Measurements from ENCODE around the gene CSKMT.
A peak's percentile ranks its signal among the peaks of the same experiment; 100 is the strongest.
"Not testable (repeated sequence)": the region's sequence is repeated elsewhere in the genome, so short reads cannot be mapped to it uniquely, and the experiment has no call there.

CSKMT gene, protein sequence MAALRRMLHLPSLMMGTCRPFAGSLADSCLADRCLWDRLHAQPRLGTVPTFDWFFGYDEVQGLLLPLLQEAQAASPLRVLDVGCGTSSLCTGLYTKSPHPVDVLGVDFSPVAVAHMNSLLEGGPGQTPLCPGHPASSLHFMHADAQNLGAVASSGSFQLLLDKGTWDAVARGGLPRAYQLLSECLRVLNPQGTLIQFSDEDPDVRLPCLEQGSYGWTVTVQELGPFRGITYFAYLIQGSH

DNA sequence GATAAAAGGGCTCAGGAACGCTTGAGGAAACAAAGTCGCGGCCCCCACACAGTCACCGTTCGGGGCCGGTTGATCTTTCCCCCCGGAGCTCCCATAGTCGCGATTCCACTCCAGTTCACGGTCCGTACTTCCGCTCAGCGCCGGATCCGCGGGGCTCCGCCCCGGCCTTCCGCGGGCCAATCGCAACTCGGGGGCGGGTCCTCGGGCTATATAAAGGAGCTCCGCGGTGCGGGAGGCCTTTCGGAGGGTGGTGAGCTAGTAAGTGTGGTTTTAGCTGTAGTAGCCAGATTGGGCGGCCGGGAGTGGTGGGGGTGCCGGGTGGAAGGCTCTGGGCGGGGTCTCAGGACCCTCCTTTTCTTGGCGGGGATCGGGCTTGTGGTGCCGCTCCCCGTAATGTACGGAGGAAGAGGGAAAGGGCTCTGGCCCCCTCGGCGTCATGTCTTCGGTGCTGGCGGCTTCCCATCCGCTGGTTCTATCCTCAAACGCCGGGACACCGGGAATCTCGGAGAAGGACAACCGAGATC is at the start of gene CSKMT, which contains the start of gene C11orf98:
CSKMT (plus strand) TSS at position 238 of the 524 bp plus-strand sequence. CDS start 568 bp downstream, outside the sequence.
C11orf98 (minus strand) TSS at position 136 of the 524 bp plus-strand sequence; CDS start at position 95, 41 bp downstream.
- Histone ChIP-seq H2AFZ (ENCODE audit: low read depth, low read length) (peak within 1 kb of the TSS; percentile 30), H3K9me3 (ENCODE audit: low read length) (no peaks in the 10 kb centered on the region), H3K36me3 (ENCODE audit: insufficient read depth, low read length) (peaks cover 29% of the 10 kb centered on the region), H3K4me3 (ENCODE audit: low read length) (peak within 1 kb of the TSS; percentile 92), H3K27me3 (ENCODE audit: insufficient read depth, low read length) (no peaks in the 10 kb centered on the region), H3K4me1 (ENCODE audit: insufficient read depth, low read length) (peaks cover 18% of the 10 kb centered on the region)

- peaks cover 19% of the 10 kb centered on the region for H3K4me1 ChIP-seq (ENCODE audit: insufficient read depth, low read length)
- H2AFZ ChIP-seq (ENCODE audit: low read depth, low read length) = no peak overlapping the region
- peaks cover 17% of the 10 kb centered on the region for H3K36me3 ChIP-seq (ENCODE audit: insufficient read depth, low read length)
- H3K9me3 ChIP-seq (ENCODE audit: low read length) = no peaks in the 10 kb centered on the region
- H3K27me3 ChIP-seq (ENCODE audit: insufficient read depth, low read length) = no peaks in the 10 kb centered on the region
- H3K4me3 ChIP-seq (ENCODE audit: low read length) = no peak overlapping the region
Measured at GRCh38 chr11:62615521-62615920, 49.6 kb upstream of the CSKMT start.

GRCh38 chr11:62616957-62617356 is 48.2 kb upstream of the CSKMT start:
- H2AFZ ChIP-seq (ENCODE audit: low read depth, low read length); H3K9me3 ChIP-seq (ENCODE audit: low read length); H3K27me3 ChIP-seq (ENCODE audit: insufficient read depth, low read length); H3K4me3 ChIP-seq (ENCODE audit: low read length): not testable (repeated sequence)
- Histone ChIP-seq H3K4me1 (ENCODE audit: insufficient read depth, low read length) (peaks cover 15% of the 10 kb centered on the region), H3K36me3 (ENCODE audit: insufficient read depth, low read length) (peaks cover 17% of the 10 kb centered on the region)

DNA sequence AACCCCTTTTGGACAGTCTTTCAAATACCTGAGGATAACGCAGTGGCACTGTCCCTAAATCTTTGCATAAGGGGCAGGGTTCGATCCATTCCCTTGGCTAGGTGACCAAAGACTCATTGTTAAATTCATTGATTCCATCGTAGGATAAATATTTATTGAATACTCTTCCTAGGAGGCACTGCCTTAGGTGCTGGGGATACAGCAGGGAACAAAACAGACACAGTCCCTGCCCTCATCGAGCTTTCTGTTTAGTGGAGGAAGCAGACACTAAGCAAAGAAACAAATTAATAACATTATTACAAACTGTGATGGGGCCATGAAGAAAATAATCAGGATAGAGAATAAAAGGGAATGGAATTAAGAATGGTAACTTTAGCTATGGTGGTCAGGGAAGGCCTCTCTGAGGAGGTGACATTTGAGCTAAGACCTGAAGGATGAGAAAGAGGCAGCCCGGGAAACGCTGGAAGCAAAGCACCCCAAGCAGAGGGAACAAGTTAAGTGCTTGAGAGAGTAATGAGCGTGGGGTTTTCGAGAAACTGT is 44.0 kb upstream of the CSKMT start:
- no peaks in the 10 kb centered on the region for H3K9me3 ChIP-seq (ENCODE audit: low read length)
- H3K36me3 ChIP-seq (ENCODE audit: insufficient read depth, low read length) = peaks cover 29% of the 10 kb centered on the region
- H3K4me3 ChIP-seq (ENCODE audit: low read length) = peak overlapping the region; percentile 82
- H2AFZ ChIP-seq (ENCODE audit: low read depth, low read length) = no peak overlapping the region
- H3K4me1 ChIP-seq (ENCODE audit: insufficient read depth, low read length) = peaks cover 11% of the 10 kb centered on the region
- no peaks in the 10 kb centered on the region for H3K27me3 ChIP-seq (ENCODE audit: insufficient read depth, low read length)

GRCh38 chr11:62621567-62622470 is 43.3 kb upstream of the CSKMT start, which contains the start of gene B3GAT3:
Gene B3GAT3, minus strand, starts transcription at chr11:62621986. Its CDS starts 39 bp downstream, at chr11:62621947.
- Histone ChIP-seq H3K36me3 (ENCODE audit: insufficient read depth, low read length) (peaks cover 29% of the 10 kb centered on the region), H2AFZ (ENCODE audit: low read depth, low read length) (peak within 1 kb of the TSS; percentile 27), H3K9me3 (ENCODE audit: low read length) (no peaks in the 10 kb centered on the region), H3K4me1 (ENCODE audit: insufficient read depth, low read length) (peaks cover 11% of the 10 kb centered on the region), H3K27me3 (ENCODE audit: insufficient read depth, low read length) (no peaks in the 10 kb centered on the region), H3K4me3 (ENCODE audit: low read length) (peak within 1 kb of the TSS; percentile 82)

- Histone ChIP-seq H3K9me3 (ENCODE audit: low read length) (no peaks in the 10 kb centered on the region), H3K36me3 (ENCODE audit: insufficient read depth, low read length) (peaks cover 28% of the 10 kb centered on the region), H3K4me3 (ENCODE audit: low read length) (peak overlapping the region; percentile 82), H3K4me1 (ENCODE audit: insufficient read depth, low read length) (peaks cover 11% of the 10 kb centered on the region), H3K27me3 (ENCODE audit: insufficient read depth, low read length) (no peaks in the 10 kb centered on the region), H2AFZ (ENCODE audit: low read depth, low read length) (peak overlapping the region; percentile 27)
Measured at GRCh38 chr11:62622476-62623089, 42.5 kb upstream of the CSKMT start.

DNA sequence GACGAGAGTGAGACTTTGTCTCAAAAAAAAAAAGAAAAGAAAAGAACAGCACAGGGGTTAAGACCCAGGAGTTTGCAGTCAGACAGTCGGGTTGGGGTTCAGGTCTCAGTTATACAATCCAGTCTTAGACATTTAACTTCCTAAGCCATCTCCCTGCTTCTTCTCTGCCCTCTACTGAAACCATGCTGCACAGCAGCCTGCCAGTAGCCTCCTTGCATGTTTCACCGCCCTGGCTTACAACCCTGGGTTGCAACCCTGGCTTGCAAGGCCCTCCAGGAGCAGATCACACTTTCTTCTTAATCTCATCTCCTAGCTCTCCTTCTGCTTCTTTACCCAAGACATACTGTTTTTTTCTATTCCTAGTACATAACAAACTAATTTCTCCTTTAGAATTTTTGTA is 37.4 kb upstream of the CSKMT start:
- H2AFZ ChIP-seq (ENCODE audit: low read depth, low read length) = no peak overlapping the region
- peaks cover 69% of the 10 kb centered on the region for H3K36me3 ChIP-seq (ENCODE audit: insufficient read depth, low read length)
- H3K4me3 ChIP-seq (ENCODE audit: low read length) = no peak overlapping the region
- H3K4me1 ChIP-seq (ENCODE audit: insufficient read depth, low read length) = no peaks in the 10 kb centered on the region
- no peaks in the 10 kb centered on the region for H3K27me3 ChIP-seq (ENCODE audit: insufficient read depth, low read length)
- no peaks in the 10 kb centered on the region for H3K9me3 ChIP-seq (ENCODE audit: low read length)

DNA sequence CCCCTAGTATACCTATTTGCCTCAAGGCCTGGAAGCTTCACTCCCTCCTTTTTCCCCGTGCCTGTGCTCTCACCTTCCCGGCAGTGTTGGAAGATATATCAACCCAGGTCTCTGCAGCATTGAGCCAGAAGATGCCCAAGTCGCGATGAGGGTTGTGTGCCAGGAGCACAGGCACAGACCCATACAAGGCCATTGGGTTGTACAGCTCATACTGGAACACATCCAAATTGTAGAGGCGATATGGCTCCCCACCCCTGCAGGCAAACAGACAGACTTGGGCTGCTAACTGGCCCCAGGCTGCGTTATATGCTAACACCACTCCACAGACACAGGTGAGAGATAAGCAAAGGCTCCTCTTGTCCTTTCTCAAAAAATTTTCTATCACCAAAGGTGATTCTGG is 32.6 kb upstream of the CSKMT start:
- H3K27me3 ChIP-seq (ENCODE audit: insufficient read depth, low read length) = no peaks in the 10 kb centered on the region
- H3K36me3 ChIP-seq (ENCODE audit: insufficient read depth, low read length) = peaks cover 78% of the 10 kb centered on the region
- no peak overlapping the region for H3K4me3 ChIP-seq (ENCODE audit: low read length)
- no peaks in the 10 kb centered on the region for H3K4me1 ChIP-seq (ENCODE audit: insufficient read depth, low read length)
- no peaks in the 10 kb centered on the region for H3K9me3 ChIP-seq (ENCODE audit: low read length)
- no peak overlapping the region for H2AFZ ChIP-seq (ENCODE audit: low read depth, low read length)

GRCh38 chr11:62644220-62644619 is 20.9 kb upstream of the CSKMT start:
- H2AFZ ChIP-seq (ENCODE audit: low read depth, low read length) = no peak overlapping the region
- no peaks in the 10 kb centered on the region for H3K9me3 ChIP-seq (ENCODE audit: low read length)
- H3K36me3 ChIP-seq (ENCODE audit: insufficient read depth, low read length) = peaks cover 42% of the 10 kb centered on the region
- H3K4me1 ChIP-seq (ENCODE audit: insufficient read depth, low read length) = peaks cover 14% of the 10 kb centered on the region
- no peak overlapping the region for H3K4me3 ChIP-seq (ENCODE audit: low read length)
- H3K27me3 ChIP-seq (ENCODE audit: insufficient read depth, low read length) = no peaks in the 10 kb centered on the region

DNA sequence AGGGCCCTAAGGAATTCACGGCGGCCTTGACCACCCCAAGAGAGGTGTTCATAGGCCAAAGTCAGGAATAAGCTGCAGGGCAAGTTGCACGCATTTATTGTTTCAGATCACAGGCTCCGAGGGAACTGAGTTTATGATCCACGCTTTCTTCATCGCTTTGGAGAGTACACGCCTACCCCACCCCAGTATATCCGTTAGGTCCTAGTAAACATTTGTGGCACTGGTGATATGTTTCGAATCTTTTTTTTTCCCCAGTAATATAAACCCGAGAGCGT is 19.5 kb upstream of the CSKMT start:
- Histone ChIP-seq H3K4me3 (ENCODE audit: low read length) (peak overlapping the region; percentile 77), H3K36me3 (ENCODE audit: insufficient read depth, low read length) (peaks cover 43% of the 10 kb centered on the region)

DNA sequence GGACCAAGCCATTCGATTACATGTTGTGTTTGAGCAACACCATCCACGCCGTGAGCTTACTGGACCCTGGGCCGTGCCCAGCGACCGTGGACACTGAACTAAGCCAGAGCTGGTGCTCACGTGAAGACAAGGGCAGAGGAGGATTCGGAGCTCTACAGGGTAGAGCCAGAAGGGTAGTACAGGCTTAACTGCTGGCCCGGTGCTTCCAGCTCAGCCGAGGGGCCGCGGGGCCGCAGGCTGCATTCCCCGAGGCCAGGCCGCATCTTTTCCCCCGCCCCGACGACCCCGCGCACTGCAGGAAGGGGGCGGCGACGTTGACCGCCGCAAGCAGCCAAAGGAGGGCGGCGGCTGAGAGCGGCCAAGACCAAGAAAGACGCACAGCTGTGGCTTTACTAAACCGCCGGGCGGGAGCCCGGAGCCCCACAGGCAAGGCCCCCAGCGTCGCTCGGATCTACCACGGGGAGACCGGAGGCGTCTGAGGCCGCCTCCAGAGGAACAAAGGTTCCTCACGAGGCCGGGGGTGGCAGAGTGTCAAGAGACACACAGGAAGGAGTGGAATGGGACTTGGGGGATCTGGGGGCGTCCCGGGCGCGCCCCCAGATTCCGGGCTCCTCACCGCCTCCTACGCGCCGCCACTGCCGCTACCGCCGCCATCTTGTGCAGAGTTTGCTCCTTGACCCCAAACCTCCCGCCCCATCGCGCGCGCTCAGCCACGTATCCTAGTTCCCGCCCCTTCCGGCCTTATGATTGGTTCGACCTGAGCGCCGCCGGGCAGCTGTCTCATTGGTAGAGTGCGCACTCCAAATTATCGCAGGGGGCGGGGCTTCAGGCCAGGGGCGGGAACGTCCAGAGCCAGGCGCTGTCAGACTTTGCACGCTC is 18.9 kb upstream of the CSKMT start, which contains the start of gene GANAB:
GANAB (minus strand) TSS at position 668 of the 879 bp plus-strand sequence; CDS start at position 654, 14 bp downstream.
- Histone ChIP-seq H3K36me3 (ENCODE audit: insufficient read depth, low read length) (peaks cover 38% of the 10 kb centered on the region), H3K4me3 (ENCODE audit: low read length) (peak within 1 kb of the TSS; percentile 77)

More for the DNA sequence above, 19.5 kb upstream of the CSKMT start:
- Histone ChIP-seq H3K9me3 (ENCODE audit: low read length) (no peaks in the 10 kb centered on the region), H3K27me3 (ENCODE audit: insufficient read depth, low read length) (no peaks in the 10 kb centered on the region), H3K4me1 (ENCODE audit: insufficient read depth, low read length) (peaks cover 14% of the 10 kb centered on the region), H2AFZ (ENCODE audit: low read depth, low read length) (no peak overlapping the region)

More for the DNA sequence above, 18.9 kb upstream of the CSKMT start, which contains the start of gene GANAB:
- Histone ChIP-seq H2AFZ (ENCODE audit: low read depth, low read length) (no peak within 1 kb of the TSS), H3K4me1 (ENCODE audit: insufficient read depth, low read length) (peaks cover 14% of the 10 kb centered on the region), H3K27me3 (ENCODE audit: insufficient read depth, low read length) (no peaks in the 10 kb centered on the region), H3K9me3 (ENCODE audit: low read length) (no peaks in the 10 kb centered on the region)

Data from neuron (in vitro differentiated cells).